SK-N-SH (cell line): Measurements from ENCODE around the gene ITGA5. TPM values are rescaled to one million over a fixed set of nuclear protein-coding genes. Genes with fewer than 3 reads are reported as not detected.

ENCODE experiments used
- CTCF ChIA-PET: fragments of 300-600, 350-600 bp; formaldehyde crosslinking; extraction: SDS; loops from one replicate; lab custom pipeline; 2021; lab: Yijun Ruan, JAX
- POLR2A ChIA-PET: fragments of 350-600 bp; sonication (Branson Sonifier 250); formaldehyde crosslinking; extraction: SDS; loops from one replicate; lab custom pipeline; 2020; ENCODE audit warnings: antibody characterized with exemption, inconsistent platforms; lab: Yijun Ruan, JAX
- DNase-seq: peaks from one replicate; pipeline ENCODE4 v3.0.0; 2012
- H2AFZ ChIP-seq: fragments of 200-600 bp; sonication (generic); 2 replicates; pipeline ENCODE4 v1.8.1; 2016; ENCODE audit warnings: antibody characterized with exemption, mild to moderate bottlenecking, low read depth
- H3F3A ChIP-seq: fragments of 200-600 bp; sonication (generic); replicated peaks from 2 replicates; pipeline ENCODE3; 2016; ENCODE audit warnings: antibody characterized with exemption, mild to moderate bottlenecking; ENCODE audit not compliant: insufficient read depth
- H3K27ac ChIP-seq, 2 experiments: fragments of 200-500 bp in 1 of 2; fragments of 200-600 bp in 1 of 2; sonication (Bioruptor generic) in 1 of 2; sonication (generic), shearing (Covaris generic) in 1 of 2; 2 replicates each; pipeline versions ENCODE4 v1.5.1 to v1.6.1; 2014 to 2016; ENCODE audit warnings: low read depth in 2 of 2, inconsistent platforms in 1 of 2, low read length in 1 of 2, mild to moderate bottlenecking in 1 of 2, mixed read lengths in 1 of 2
- H3K27me3 ChIP-seq: fragments of 200-600 bp; sonication (generic), shearing (Covaris generic); 2 replicates; pipeline ENCODE4 v1.6.1; 2016; ENCODE audit warnings: mixed run types; ENCODE audit not compliant: insufficient read depth
- H3K36me3 ChIP-seq, 2 experiments: fragments of 200-500 bp in 1 of 2; fragments of 200-600 bp in 1 of 2; sonication (Bioruptor generic) in 1 of 2; sonication (generic) in 1 of 2; replicated peaks in 1 of 2; 2 replicates each; pipeline versions ENCODE3 to v1.5.1; 2014 to 2016; ENCODE audit warnings: low read length in 1 of 2, mild to moderate bottlenecking in 1 of 2; ENCODE audit not compliant: insufficient read depth in 2 of 2, control insufficient read depth in 1 of 2
- H3K4me1 ChIP-seq, 2 experiments: fragments of 200-500 bp in 1 of 2; fragments of 200-600 bp in 1 of 2; sonication (Bioruptor generic) in 1 of 2; sonication (generic), shearing (Covaris generic) in 1 of 2; 2 replicates each; pipeline versions ENCODE4 v1.5.1 to v1.6.1; 2014 to 2016; ENCODE audit warnings: low read depth in 1 of 2, low read length in 1 of 2, mixed run types in 1 of 2; ENCODE audit not compliant: insufficient read depth in 2 of 2, control insufficient read depth in 1 of 2
- H3K4me2 ChIP-seq: fragments of 200-600 bp; sonication (generic), shearing (Covaris generic); 2 replicates; pipeline ENCODE4 v1.6.1; 2017; ENCODE audit warnings: mixed run types
- H3K4me3 ChIP-seq, 2 experiments: fragments of 200-500 bp in 1 of 2; fragments of 200-600 bp in 1 of 2; sonication (Bioruptor generic) in 1 of 2; sonication (generic), shearing (Covaris generic) in 1 of 2; 2 replicates each; pipeline versions ENCODE4 v1.5.1 to v1.8.1; 2014 to 2016; ENCODE audit warnings: low read depth in 2 of 2, inconsistent platforms in 1 of 2, low read length in 1 of 2, mild to moderate bottlenecking in 1 of 2, mixed read lengths in 1 of 2, moderate library complexity in 1 of 2
- H3K79me2 ChIP-seq: fragments of 200-600 bp; sonication (generic); 2 replicates; pipeline ENCODE4 v1.8.1; 2017; ENCODE audit warnings: mild to moderate bottlenecking; ENCODE audit not compliant: insufficient read depth
- H3K9ac ChIP-seq: fragments of 200-600 bp; sonication (generic); 2 replicates; pipeline ENCODE4 v1.6.1; 2017; ENCODE audit warnings: mixed run types
- H3K9me2 ChIP-seq: fragments of 200-600 bp; sonication (generic); 2 replicates; pipeline ENCODE4 v1.6.1; 2017; ENCODE audit warnings: mixed run types
- H3K9me3 ChIP-seq: fragments of 200-600 bp; sonication (generic); 2 replicates; pipeline ENCODE4 v1.6.1; 2017; ENCODE audit warnings: mixed run types, mild to moderate bottlenecking, moderate library complexity
- H4K20me1 ChIP-seq: fragments of 200-600 bp; sonication (generic); 2 replicates; pipeline ENCODE4 v1.6.1; 2017; ENCODE audit warnings: mild to moderate bottlenecking, mixed run types; ENCODE audit not compliant: insufficient read depth
- ELF1 ChIP-seq: IDR thresholded peaks from 2 replicates; pipeline ENCODE4 v1.4.0; 2012
- EZH2phosphoT487 ChIP-seq: fragments of 200-600 bp; sonication (generic); IDR thresholded peaks from 2 replicates; pipeline ENCODE4 v1.6.1; 2017; ENCODE audit warnings: low read depth, mixed run types, mild to moderate bottlenecking, antibody characterized with exemption, moderate library complexity, borderline replicate concordance
- FOSL2 ChIP-seq: IDR thresholded peaks from 2 replicates; pipeline ENCODE4 v1.4.0; 2012; ENCODE audit warnings: low read depth, mild to moderate bottlenecking, moderate library complexity, borderline replicate concordance
- FOXJ3 ChIP-seq: sonication (generic); formaldehyde crosslinking; IDR thresholded peaks from 2 replicates; pipeline ENCODE4 v1.5.1; 2020; ENCODE audit warnings: mild to moderate bottlenecking, missing genetic modification reagents
- GABPA ChIP-seq: IDR thresholded peaks from 2 replicates; pipeline ENCODE4 v1.4.0; 2012; ENCODE audit warnings: low read depth, mild to moderate bottlenecking
- JUND ChIP-seq: IDR thresholded peaks from 2 replicates; pipeline ENCODE4 v1.4.0; 2012
- NRF1 ChIP-seq: IDR thresholded peaks from 2 replicates; pipeline ENCODE4 v1.6.1; 2012; ENCODE audit warnings: low read depth, mild to moderate bottlenecking, low read length
- SMC3 ChIP-seq: IDR thresholded peaks from 2 replicates; pipeline ENCODE4 v1.6.1; 2012; ENCODE audit warnings: low read depth, low read length, improper control_type of control experiment
- USF2 ChIP-seq: fragments of 150-350 bp; IDR thresholded peaks from 2 replicates; pipeline ENCODE4 v1.6.1; 2017; ENCODE audit warnings: antibody characterized with exemption, low read length, low read depth, borderline replicate concordance
- WGBS: methylation state at CpG from one replicate; pipeline ENCODE4 v1.1.6; 2017; ENCODE audit warnings: low lambda C conversion rate; 5-methylcytosine and 5-hydroxymethylcytosine counted together
- polyA plus RNA-seq, 3 experiments: library from polyadenylated mRNA; depleted of rRNA; stranded (reverse); fragments of >200 nt; gene quantifications; 2 replicates each; pipeline ENCODE4 v1.2.3, GENCODE V29; 2012
- TF ChIP-seq, protein P1 (sequence below): IDR thresholded peaks from 2 replicates; pipeline ENCODE4 v1.4.0; 2012; ENCODE audit warnings: low read depth, borderline replicate concordance
- TF ChIP-seq, protein P2 (sequence below): fragments of 200-600 bp; sonication (generic); IDR thresholded peaks from 2 replicates; pipeline ENCODE4 v1.6.1; 2017; ENCODE audit warnings: antibody characterized with exemption, mild to moderate bottlenecking, moderate library complexity
- TF ChIP-seq, protein P3 (sequence below): IDR thresholded peaks from 2 replicates; pipeline ENCODE4 v1.6.1; 2012; ENCODE audit warnings: mild to moderate bottlenecking, low read depth, low read length, moderate library complexity

Gene ITGA5
- polyA plus RNA-seq, 1 of the 3 experiments (the other 2 are of a cell fraction) = 52.5 TPM

GRCh38 chr12:54417712-54418440 is 1.2 kb downstream of the ITGA5 start:
- TF ChIP-seq GABPA (0 out of 2 replicates have a peak, but pooled peaks have one; percentile 32), ELF1 (no peak)
- Histone ChIP-seq H3K9me3 (no peaks in the 10 kb centered on the region), H3K27me3 (no peaks in the 10 kb centered on the region), H3K36me3 (no peaks in the 10 kb centered on the region), H3K4me1 (peaks cover 0 to 37% of the 10 kb centered on the region in 2 experiments; a peak in 3 of 4 replicates), H3F3A (peaks cover 8% of the 10 kb centered on the region), H2AFZ (no peak overlapping the region), H3K79me2 (peaks cover 67% of the 10 kb centered on the region), H3K9me2 (no peaks in the 10 kb centered on the region), H4K20me1 (no peaks in the 10 kb centered on the region), H3K9ac (peak overlapping the region; percentile 94), H3K27ac (peak overlapping the region in 1 of 2 experiments; percentile 50; a peak in 1 of 4 replicates), H3K4me3 (peak overlapping the region; percentile 59 to 96), H3K4me2 (peak overlapping the region; percentile 98)
- POLR2A ChIA-PET = no interaction called here
- DNase-seq = peak; percentile 47
- CTCF ChIA-PET = interaction anchor here (0.8 to 11.8 kb wide), 4 partner anchors 13 to 33 kb away, joined by 3 to 125 read pairs (median 22); partner anchors contain the start of gene ZNF385A
- WGBS = 20% methylated on average over 17 of the region's 25 CpGs

DNA sequence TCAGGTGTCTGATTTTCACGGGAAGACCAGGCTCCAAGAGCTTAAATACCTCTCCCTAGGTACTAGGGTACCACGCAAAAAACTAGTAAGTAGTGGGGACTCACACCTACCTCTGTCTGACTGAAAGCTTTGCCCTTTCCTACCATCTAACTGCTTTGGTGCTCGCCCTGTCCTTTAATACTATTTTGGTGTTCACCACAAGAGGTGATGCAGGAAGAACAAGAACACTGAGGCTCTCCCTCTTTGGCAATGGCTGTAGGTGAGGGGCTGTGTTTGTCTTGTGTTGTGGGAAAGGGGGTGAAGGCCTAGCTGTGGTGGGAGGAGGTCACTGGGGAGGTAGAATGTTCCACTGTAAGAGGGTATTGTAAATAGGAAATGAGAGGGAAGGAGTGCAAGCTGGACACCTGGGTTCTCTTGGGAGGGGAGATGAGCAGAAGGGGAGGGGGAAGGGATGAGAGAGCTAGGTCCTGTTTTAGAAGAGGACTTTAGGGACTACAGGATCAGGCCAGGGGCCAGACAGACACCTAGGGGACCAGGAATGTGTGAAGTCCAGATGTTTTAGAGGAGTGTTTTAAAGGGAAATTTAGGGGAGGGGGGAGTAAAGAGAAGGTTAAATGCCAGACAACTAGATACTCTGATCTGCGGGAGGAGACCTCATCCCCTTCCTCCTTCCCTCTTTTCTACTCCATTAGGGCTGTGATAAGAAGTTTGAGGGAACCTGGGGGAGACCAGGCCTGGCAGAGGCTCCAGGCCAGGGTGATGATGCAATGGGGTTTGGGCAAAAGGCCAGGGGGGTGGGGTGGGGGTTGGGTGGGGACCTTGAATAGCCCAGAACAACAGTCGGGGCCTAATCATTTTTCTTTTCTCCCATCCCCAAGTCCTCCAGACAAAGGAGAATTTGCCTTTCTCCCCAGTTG is 2.1 kb downstream of the ITGA5 start:
- Histone ChIP-seq H3K9me2 (no peaks in the 10 kb centered on the region), H3K9ac (peak overlapping the region; percentile 94; the same call in 1 of the 2 replicates), H4K20me1 (no peaks in the 10 kb centered on the region), H3K36me3 (no peaks in the 10 kb centered on the region), H3K27ac (peak overlapping the region in 1 of 2 experiments; percentile 50; a peak in 1 of 4 replicates), H3K79me2 (peaks cover 74% of the 10 kb centered on the region), H3K4me2 (peak overlapping the region; percentile 98), H3K4me1 (peaks cover 0 to 46% of the 10 kb centered on the region in 2 experiments; a peak in 3 of 4 replicates), H3K27me3 (no peaks in the 10 kb centered on the region), H3K4me3 (peak overlapping the region in 1 of 2 experiments; percentile 96; a peak in 3 of 4 replicates), H3K9me3 (no peaks in the 10 kb centered on the region), H2AFZ (no peak overlapping the region), H3F3A (peaks cover 17% of the 10 kb centered on the region)
- DNase-seq = no peak
- POLR2A ChIA-PET = no interaction called here
- WGBS = 57% methylated on average over 5 of the region's 5 CpGs
- CTCF ChIA-PET = interaction anchor here (0.6 to 11.8 kb wide), 6 partner anchors 12 to 23 kb away, joined by 3 to 125 read pairs (median 6); no protein-coding TSS in a partner anchor
- TF ChIP-seq FOXJ3 (CRISPR knock-in tag) = no peak
- no peak for TF ChIP-seq USF2
- TF ChIP-seq, protein P1, sequence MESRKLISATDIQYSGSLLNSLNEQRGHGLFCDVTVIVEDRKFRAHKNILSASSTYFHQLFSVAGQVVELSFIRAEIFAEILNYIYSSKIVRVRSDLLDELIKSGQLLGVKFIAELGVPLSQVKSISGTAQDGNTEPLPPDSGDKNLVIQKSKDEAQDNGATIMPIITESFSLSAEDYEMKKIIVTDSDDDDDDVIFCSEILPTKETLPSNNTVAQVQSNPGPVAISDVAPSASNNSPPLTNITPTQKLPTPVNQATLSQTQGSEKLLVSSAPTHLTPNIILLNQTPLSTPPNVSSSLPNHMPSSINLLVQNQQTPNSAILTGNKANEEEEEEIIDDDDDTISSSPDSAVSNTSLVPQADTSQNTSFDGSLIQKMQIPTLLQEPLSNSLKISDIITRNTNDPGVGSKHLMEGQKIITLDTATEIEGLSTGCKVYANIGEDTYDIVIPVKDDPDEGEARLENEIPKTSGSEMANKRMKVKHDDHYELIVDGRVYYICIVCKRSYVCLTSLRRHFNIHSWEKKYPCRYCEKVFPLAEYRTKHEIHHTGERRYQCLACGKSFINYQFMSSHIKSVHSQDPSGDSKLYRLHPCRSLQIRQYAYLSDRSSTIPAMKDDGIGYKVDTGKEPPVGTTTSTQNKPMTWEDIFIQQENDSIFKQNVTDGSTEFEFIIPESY = no peak
- no peak for TF ChIP-seq EZH2phosphoT487
- TF ChIP-seq NRF1 = no peak
- TF ChIP-seq, protein P2, sequence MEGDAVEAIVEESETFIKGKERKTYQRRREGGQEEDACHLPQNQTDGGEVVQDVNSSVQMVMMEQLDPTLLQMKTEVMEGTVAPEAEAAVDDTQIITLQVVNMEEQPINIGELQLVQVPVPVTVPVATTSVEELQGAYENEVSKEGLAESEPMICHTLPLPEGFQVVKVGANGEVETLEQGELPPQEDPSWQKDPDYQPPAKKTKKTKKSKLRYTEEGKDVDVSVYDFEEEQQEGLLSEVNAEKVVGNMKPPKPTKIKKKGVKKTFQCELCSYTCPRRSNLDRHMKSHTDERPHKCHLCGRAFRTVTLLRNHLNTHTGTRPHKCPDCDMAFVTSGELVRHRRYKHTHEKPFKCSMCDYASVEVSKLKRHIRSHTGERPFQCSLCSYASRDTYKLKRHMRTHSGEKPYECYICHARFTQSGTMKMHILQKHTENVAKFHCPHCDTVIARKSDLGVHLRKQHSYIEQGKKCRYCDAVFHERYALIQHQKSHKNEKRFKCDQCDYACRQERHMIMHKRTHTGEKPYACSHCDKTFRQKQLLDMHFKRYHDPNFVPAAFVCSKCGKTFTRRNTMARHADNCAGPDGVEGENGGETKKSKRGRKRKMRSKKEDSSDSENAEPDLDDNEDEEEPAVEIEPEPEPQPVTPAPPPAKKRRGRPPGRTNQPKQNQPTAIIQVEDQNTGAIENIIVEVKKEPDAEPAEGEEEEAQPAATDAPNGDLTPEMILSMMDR = no peak
- no peak for TF ChIP-seq FOSL2
- TF ChIP-seq, protein P3, sequence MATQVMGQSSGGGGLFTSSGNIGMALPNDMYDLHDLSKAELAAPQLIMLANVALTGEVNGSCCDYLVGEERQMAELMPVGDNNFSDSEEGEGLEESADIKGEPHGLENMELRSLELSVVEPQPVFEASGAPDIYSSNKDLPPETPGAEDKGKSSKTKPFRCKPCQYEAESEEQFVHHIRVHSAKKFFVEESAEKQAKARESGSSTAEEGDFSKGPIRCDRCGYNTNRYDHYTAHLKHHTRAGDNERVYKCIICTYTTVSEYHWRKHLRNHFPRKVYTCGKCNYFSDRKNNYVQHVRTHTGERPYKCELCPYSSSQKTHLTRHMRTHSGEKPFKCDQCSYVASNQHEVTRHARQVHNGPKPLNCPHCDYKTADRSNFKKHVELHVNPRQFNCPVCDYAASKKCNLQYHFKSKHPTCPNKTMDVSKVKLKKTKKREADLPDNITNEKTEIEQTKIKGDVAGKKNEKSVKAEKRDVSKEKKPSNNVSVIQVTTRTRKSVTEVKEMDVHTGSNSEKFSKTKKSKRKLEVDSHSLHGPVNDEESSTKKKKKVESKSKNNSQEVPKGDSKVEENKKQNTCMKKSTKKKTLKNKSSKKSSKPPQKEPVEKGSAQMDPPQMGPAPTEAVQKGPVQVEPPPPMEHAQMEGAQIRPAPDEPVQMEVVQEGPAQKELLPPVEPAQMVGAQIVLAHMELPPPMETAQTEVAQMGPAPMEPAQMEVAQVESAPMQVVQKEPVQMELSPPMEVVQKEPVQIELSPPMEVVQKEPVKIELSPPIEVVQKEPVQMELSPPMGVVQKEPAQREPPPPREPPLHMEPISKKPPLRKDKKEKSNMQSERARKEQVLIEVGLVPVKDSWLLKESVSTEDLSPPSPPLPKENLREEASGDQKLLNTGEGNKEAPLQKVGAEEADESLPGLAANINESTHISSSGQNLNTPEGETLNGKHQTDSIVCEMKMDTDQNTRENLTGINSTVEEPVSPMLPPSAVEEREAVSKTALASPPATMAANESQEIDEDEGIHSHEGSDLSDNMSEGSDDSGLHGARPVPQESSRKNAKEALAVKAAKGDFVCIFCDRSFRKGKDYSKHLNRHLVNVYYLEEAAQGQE = no peak
- TF ChIP-seq JUND = no peak
- no peak for TF ChIP-seq SMC3
